ENCODE measurements around the gene TFDP1.
"Not testable (repeated sequence)": the region's sequence is repeated elsewhere in the genome, so short reads cannot be mapped to it uniquely, and the experiment has no call there.

TFDP1 gene

DNA sequence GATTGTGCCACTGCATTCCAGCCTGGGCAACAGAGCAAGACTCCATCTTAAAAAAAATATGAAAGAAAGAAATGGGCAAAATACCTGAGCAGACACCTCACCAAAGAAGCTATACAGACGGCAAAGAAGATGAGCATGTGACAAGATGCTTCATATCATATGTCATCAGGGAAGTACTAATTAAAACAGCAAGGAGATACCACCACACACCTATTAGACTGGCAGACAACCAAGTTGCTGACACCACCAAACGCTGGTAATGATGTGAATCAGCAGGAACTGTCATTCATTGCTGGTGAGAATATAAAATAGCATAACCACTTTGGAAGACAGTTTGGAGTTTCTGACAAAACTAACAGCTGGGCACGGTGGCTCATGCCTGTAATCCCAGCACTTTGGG is 11.5 kb upstream of the TFDP1 start:
- DNase-seq (ENCODE audit: low read depth) = no peak

DNA sequence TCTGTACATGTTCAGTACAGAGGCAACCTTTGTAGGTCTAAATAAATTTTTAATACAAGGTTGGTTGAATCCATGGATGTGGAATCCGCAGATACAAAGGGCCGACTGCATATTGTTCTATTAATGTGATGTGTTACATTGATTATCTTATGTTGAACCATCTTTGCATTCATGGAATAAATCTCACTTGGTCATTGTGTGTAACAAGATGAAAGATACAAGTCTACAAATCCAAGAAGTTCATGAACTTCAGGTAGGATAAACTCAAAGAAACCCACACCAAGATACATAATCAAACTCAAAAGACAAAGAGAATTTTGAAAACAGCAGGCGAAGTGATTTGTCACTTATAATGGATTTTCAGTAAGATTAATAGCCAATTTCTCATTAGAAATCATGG is 8.0 kb upstream of the TFDP1 start:
- DNase-seq (ENCODE audit: low read depth) = no peak

GRCh38 chr13:113577881-113578435 is 6.6 kb upstream of the TFDP1 start:
- no peak for DNase-seq (ENCODE audit: low read depth)

DNA sequence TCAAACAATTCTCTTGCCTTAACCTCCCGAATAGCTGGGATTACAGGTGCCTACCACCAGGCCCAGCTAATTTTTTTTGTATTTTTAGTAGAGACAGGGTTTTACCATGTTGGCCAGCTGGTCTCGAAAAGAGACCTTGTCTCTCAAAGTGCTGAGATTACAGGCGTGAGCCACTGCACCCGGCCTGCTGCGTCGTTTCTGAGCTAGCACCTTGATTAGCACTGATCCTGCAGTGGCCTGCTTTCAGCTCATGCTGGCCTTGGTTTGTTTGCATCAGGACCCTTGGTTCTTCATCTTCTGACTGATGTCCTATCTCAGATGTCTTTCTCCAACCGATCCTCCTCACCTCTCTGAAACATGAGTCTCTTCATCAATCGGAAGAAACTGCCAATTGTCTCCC is 4.9 kb upstream of the TFDP1 start:
- no peak for DNase-seq (ENCODE audit: low read depth)

DNA sequence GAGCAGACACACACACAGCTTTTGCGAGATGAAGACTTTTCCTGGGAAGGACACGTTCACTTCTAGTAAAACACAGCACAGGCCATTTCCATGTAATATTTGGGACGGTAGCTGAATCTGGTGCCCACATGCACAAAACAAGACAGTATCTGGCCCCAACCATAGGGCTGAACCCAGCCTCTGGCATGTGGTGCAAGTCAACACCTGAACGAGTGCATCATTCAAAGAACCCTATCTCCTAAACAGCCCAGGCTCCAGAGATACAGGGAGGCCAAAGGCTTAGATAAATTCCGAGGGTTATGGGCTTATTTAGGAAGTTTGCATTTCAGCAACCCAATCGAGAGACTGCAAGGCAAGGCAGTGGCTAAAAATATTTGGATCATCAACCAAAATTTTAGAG is 2.7 kb upstream of the TFDP1 start:
- DNase-seq (ENCODE audit: low read depth) = no peak

DNA sequence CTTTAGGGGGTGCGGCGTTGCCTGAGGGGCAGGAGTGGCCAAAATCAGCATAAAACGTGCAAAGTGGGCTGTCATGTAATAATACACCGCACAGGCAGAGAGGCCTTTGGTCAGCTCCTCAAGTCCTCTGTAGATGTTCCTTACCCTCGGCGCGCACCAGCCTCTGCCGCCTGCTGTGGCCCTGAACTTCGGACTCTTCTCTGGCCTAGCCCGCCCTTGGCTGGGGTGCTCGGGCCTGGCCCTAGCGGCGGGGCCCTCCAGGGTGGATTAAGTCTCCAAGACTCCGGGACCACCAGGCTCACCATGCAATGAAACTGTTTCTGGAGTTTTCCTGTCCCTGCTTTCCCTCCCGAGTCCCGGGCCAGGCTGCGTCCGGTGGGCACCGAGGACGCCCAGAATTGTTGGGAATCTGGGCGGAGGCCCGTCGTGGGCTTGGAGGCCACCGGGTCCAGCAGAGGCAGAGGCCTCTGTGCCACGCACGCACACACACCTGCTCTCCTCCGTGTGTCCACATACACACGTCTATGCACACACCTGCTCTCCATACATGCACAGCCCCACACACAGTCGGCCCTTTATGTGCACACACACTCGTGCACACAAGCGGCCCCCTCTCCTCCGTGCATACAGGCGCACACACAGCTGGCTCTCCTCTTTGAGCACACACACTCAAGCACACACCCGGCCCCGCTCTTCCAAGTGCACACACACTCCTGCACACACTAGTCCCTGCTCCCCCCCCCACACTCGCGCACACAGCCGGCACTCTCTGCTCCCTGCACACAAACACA is 1.5 kb upstream of the TFDP1 start:
- DNase-seq (ENCODE audit: low read depth) = no peak

- no peak for DNase-seq (ENCODE audit: low read depth)
Observed at GRCh38 chr13:113584870-113585671, 518 bp downstream of the TFDP1 start.

- no peak for DNase-seq (ENCODE audit: low read depth)
Observed at GRCh38 chr13:113585896-113586295, 1.3 kb downstream of the TFDP1 start.

DNA sequence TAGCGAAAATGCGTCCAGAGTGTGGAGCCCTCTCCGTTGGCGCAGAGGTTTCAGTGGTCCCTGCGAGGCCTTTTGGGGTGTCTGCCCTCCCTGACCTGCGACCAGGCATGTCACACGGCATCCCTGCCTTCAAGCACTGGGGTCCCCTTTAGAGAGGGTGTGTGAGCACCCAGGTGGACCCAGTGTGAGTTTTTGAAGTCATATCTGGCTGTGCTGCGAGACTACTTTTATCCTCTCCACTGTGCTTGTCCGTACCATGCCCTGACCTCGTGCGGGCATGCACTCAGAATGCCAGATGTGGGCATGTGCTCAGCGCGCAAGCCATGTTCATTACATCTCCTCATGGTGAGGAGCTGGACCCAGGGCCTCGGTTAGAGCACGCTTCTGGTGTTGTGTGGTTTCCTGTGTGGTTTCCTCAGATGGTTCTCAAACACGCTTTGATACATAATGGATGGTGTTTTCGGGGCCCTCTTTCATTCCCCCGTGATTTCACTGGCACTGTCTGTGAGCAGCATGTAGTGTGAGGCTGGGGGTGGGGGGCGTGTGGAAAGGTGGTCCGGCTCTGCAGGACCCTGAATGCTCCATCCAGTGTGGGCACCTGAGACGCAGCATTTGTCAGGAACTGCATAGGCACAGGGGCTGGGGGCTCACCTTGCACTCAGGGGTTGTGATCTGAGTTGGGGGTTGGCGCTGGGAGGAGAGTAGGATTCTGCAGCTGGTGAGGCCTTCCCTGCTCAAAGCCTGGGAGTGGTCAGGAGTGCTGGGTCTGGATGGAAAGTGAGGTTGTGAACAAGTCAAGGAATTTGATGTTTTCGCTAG is 2.3 kb downstream of the TFDP1 start:
- DNase-seq (ENCODE audit: low read depth) = no peak

DNA sequence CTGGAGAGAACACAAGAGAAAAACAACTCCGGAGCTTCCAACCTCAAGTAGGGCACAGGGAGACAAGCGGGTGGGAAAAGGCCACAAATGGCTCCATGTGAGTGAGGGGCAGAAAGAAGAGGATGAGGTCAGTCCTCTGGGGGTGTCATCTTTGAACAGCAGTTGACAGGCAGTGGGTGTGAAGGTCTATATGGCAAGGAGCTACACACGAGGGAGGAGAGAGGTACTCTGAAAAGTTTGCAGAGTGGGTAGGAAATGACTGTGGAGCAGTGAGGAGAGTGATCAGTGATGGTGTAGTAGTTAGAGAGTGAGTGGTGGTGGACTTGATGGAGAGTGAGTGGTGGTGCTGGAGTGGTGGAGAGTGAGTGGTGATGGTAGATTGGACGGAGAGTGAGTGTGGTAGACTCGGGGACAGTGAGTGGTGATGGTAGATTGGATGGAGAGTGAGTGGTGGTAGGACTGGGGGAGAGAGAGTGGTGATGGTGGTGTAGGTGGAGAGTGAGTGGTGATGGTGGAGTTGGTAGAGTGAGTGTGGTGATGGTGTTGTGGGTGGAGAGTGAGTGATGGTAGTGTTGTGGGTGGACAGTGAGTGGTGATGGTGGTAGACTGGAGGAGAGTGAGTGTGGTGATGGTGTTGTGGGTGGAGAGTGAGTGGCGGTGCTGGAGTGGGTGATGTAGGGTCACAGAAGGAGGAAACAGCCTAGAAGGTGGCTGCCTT is 4.0 kb downstream of the TFDP1 start:
- no peak for DNase-seq (ENCODE audit: low read depth)

GRCh38 chr13:113589251-113589960 is 4.9 kb downstream of the TFDP1 start:
- DNase-seq (ENCODE audit: low read depth) = no peak

DNA sequence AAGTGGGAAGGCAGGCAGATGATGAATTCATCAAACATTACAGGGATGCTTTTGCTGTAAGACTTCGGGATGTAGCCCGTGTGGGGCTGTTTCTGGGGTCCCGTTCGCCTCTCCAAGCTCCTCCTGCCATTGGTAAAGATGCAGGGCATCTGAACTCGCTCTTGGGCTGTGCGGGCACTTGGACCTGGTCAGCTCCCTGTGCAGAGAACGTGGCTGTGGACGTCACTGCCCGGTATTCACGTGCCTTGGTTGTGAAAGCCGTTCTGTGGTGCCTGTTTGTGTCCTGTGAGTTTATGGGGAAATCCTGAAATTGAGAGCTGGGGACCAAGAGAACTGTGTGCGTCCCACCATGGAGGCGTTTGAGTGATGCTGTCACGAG is 5.4 kb downstream of the TFDP1 start:
- DNase-seq (ENCODE audit: low read depth) = no peak

- no peak for DNase-seq (ENCODE audit: low read depth)
Observed at GRCh38 chr13:113591750-113592149, 7.2 kb downstream of the TFDP1 start.

- no peak for DNase-seq (ENCODE audit: low read depth)
Observed at GRCh38 chr13:113592571-113592970, 8.0 kb downstream of the TFDP1 start.

DNA sequence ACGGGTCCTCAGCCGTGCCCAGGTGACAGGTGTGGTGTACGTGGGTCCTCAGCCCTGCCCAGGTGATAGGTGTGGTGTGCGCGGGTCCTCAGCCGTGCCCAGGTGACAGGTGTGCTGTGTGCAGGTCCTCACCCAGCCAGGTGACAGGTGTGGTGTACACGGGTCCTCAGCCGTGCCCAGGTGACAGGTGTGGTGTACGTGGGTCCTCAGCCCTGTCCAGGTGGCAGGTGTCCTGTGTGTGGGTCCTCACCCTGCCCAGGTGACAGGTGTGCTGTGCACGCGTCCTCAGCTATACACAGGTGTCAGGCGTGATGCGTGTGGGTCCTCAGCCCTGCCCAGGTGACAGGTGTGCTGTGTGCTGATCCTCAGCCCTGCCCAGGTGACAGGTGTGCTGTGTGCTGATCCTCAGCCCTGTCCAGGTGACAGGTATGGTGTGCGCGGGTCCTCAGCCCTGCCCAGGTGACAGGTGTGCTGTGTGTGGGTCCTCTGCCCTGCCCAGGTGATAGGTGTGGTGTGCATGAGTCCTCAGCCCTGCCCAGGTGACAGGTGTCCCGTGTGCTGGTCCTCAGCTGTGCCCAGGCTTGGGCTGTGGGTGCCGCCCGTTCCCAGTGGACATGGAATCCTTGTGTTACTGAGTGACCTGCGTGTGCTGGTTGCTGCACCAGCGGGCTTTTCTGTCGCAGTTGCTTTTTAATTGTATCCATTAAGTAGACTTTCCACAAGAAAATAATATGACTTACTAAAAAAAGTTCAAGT is 9.7 kb downstream of the TFDP1 start:
- not testable (repeated sequence) for DNase-seq (ENCODE audit: low read depth)

DNA sequence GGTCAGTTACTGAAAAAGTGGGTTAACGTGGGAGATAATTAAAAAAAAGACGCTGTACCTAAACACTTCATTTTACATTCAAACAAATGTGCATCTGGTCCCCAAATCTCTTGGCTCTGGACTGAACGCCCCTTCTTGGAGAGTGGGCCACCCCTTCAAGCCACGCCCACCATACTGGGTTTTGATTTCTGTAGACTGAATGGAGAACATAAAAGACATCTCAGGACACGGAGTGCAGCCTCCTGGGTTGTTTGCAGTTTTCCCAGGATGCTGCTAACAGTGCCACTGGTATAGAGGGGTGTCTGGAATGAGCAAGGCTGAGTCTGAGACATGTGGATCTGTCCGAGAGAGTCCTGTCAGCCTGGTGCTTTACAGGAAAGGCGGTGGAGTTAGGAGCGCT is 10.6 kb downstream of the TFDP1 start:
- no peak for DNase-seq (ENCODE audit: low read depth)

- no peak for DNase-seq (ENCODE audit: low read depth)
Observed at GRCh38 chr13:113596321-113597200, 12.0 kb downstream of the TFDP1 start.

GRCh38 chr13:113597391-113598080 is 13.0 kb downstream of the TFDP1 start:
- no peak for DNase-seq (ENCODE audit: low read depth)

DNA sequence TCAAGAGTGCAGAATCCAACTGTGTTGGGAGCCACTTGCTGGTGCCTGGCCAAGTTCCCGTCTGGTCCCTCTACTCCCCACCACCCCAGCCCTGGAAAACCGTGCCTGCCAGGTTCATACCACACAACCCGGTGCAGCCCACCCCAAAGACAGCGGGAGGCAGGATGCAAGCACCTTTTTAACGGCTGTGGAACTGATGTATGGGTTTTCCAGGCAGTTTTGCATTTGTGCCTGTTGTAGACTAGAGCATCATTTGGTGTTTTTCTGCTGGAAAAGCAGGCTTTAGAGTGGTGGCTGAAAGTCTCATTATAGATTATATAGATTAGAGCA is 13.5 kb downstream of the TFDP1 start:
- DNase-seq (ENCODE audit: low read depth) = no peak

Measured in non-pigmented ciliary epithelial cell (primary cell).